Glomerular visceral epithelial cell (primary cell): ENCODE measurements around the gene ZNF584.
"Not testable (repeated sequence)": the region's sequence is repeated elsewhere in the genome, so short reads cannot be mapped to it uniquely, and the experiment has no call there.

ENCODE experiments used
- DNase-seq: peaks from one replicate; pipeline ENCODE4 v3.0.0-alpha.2; 2016; ENCODE audit errors: extremely low spot score

The ZNF584 gene

GRCh38 chr19:58403920-58404478 lies 4.5 kb upstream of the ZNF584 start:
- DNase-seq = not testable (repeated sequence)

GRCh38 chr19:58406818-58407657 lies 1.4 kb upstream of the ZNF584 start:
- DNase-seq = no peak

GRCh38 chr19:58407658-58408151 lies 744 bp upstream of the ZNF584 start:
- no peak for DNase-seq

GRCh38 chr19:58409010-58409790 lies 751 bp downstream of the ZNF584 start:
- peak; percentile 57 for DNase-seq

- no peak for DNase-seq
Observed at GRCh38 chr19:58416604-58417003, 8.2 kb downstream of the ZNF584 start.

GRCh38 chr19:58417071-58417470 lies 8.6 kb downstream of the ZNF584 start:
- no peak for DNase-seq

GRCh38 chr19:58428617-58429016 lies 20.2 kb downstream of the ZNF584 start:
- DNase-seq = no peak

GRCh38 chr19:58429745-58430144 lies 21.3 kb downstream of the ZNF584 start:
- DNase-seq = no peak

GRCh38 chr19:58434217-58434616 lies 25.8 kb downstream of the ZNF584 start:
- no peak for DNase-seq

- peak; percentile 98 for DNase-seq
Observed at GRCh38 chr19:58439576-58440554, 31.4 kb downstream of the ZNF584 start, which contains the start of gene ZNF132. TSS of gene ZNF132 (minus strand) at chr19:58440153. CDS start at chr19:58439821, 332 bp downstream.

GRCh38 chr19:58440556-58440955 lies 32.1 kb downstream of the ZNF584 start:
- no peak for DNase-seq

- not testable (repeated sequence) for DNase-seq
Observed at GRCh38 chr19:58442986-58443385, 34.5 kb downstream of the ZNF584 start.

GRCh38 chr19:58448860-58449259 lies 40.4 kb downstream of the ZNF584 start:
- DNase-seq = not testable (repeated sequence)

GRCh38 chr19:58449980-58450379 lies 41.5 kb downstream of the ZNF584 start:
- DNase-seq = not testable (repeated sequence)

GRCh38 chr19:58450856-58451357 lies 42.5 kb downstream of the ZNF584 start:
- peak; percentile 8 for DNase-seq

GRCh38 chr19:58451358-58452101 lies 43.1 kb downstream of the ZNF584 start, which contains the start of gene ZNF324B:
TSS of gene ZNF324B (plus strand) at chr19:58451622. CDS start at chr19:58453702, 2,080 bp downstream.
- peak; percentile 96 for DNase-seq

GRCh38 chr19:58453743-58454142 lies 45.3 kb downstream of the ZNF584 start:
- no peak for DNase-seq

GRCh38 chr19:58455306-58455705 lies 46.9 kb downstream of the ZNF584 start:
- no peak for DNase-seq

- no peak for DNase-seq
Observed at GRCh38 chr19:58456111-58456510, 47.7 kb downstream of the ZNF584 start.

GRCh38 chr19:58460039-58460438 lies 51.6 kb downstream of the ZNF584 start:
- DNase-seq = no peak
